GM19468 (cell line): Measurements from ENCODE around the gene MPHOSPH10.
"Not testable (repeated sequence)": the region's sequence is repeated elsewhere in the genome, so short reads cannot be mapped to it uniquely, and the experiment has no call there.

ENCODE experiments used
- ATAC-seq: cut with Tn5 transposase; IDR thresholded peaks from one replicate; pipeline ENCODE4 v1.9.1; 2021; ENCODE audit warnings: mild to moderate bottlenecking, moderate library complexity, moderate number of reproducible peaks; ENCODE audit not compliant: unreplicated experiment; ENCODE audit errors: extremely low read depth

The MPHOSPH10 gene, protein sequence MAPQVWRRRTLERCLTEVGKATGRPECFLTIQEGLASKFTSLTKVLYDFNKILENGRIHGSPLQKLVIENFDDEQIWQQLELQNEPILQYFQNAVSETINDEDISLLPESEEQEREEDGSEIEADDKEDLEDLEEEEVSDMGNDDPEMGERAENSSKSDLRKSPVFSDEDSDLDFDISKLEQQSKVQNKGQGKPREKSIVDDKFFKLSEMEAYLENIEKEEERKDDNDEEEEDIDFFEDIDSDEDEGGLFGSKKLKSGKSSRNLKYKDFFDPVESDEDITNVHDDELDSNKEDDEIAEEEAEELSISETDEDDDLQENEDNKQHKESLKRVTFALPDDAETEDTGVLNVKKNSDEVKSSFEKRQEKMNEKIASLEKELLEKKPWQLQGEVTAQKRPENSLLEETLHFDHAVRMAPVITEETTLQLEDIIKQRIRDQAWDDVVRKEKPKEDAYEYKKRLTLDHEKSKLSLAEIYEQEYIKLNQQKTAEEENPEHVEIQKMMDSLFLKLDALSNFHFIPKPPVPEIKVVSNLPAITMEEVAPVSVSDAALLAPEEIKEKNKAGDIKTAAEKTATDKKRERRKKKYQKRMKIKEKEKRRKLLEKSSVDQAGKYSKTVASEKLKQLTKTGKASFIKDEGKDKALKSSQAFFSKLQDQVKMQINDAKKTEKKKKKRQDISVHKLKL

DNA sequence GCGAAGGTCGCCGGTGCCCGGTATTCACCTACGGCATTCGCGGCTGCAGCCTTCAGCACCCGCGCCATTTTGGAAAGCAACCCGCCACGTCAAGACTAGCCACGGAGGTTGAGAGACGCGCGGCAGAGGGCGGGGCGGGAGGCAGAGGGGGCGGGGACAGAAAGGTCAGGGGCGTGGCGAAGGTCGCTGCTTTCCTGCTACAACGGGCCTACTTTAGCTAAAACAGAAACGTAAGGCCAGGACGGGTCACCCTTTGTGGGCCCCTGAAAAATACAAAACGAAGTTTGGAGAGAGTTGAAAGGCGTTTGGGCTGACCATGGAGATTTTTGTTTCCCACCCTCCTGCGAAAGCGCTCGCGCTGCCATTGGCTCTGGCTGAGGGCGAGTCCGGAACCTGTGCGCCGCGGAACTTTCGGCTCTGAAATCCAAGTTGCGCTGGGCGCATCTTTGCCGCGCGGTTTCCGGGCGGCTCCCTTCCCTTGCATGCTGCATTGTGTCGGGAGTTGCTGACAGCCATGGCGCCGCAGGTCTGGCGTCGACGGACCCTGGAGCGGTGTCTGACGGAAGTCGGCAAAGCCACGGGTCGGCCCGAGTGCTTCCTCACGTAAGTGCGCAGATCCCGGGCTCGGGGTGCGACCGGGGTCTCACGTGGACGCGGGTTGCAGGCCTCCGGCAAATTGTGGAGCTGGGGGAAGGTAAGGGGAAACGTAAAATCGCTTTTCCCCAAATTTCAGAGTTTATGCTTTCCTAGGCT, at the start of gene MPHOSPH10, which contains the start of gene MCEE:
Gene MPHOSPH10, plus strand, starts transcription at position 483 of the 753 bp plus-strand sequence. Its CDS starts 32 bp downstream, at position 515.
Gene MCEE, minus strand, starts transcription at position 78 of the 753 bp plus-strand sequence. Its CDS starts 10 bp downstream, at position 68.
- peak; percentile 64 for ATAC-seq

DNA sequence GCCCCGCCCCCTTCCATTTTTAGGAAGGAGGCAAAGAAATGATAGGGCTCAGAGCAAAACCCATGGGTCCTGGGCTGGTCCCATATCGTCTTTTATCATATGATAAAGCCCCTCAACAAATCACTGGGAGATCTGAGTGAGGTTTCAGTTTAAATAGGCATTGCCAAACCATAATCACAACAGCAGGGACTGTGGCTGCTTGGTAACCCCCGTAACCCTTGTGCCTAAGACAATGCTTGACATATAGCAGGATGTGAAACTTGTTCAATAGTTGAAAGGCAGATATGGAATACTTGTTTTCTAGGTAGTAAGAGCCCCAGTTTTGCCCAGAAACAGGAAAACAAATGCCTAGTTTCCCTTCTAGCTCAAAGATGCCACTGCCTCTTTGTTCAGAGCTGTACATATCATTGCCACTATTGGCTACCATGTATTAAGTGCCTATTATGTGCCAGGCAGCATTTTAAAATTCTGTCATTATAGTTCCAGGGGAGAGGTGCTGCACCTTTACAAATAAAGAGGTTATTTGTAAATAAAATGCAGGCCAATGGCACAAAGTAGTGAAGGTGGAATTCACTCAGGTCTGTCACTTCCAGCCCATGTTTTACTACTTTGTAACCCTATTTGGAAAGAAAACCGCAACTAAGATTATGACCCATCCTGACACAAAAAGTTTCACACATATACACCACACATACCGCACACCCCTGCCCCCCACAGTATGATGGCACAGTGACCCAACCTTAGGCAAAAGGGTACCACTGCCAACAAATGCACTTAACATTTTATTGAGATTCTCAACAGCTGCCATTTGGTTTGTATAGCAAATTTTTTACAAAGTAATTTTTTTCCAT, 47.8 kb upstream of the MPHOSPH10 start:
- ATAC-seq: no peak

GRCh38 chr2:71083297-71083696, 47.1 kb upstream of the MPHOSPH10 start:
- ATAC-seq: not testable (repeated sequence)

GRCh38 chr2:71083752-71084312, 46.6 kb upstream of the MPHOSPH10 start:
- not testable (repeated sequence) for ATAC-seq

- ATAC-seq: not testable (repeated sequence)
Observed at GRCh38 chr2:71085325-71086003, 45.0 kb upstream of the MPHOSPH10 start.

DNA sequence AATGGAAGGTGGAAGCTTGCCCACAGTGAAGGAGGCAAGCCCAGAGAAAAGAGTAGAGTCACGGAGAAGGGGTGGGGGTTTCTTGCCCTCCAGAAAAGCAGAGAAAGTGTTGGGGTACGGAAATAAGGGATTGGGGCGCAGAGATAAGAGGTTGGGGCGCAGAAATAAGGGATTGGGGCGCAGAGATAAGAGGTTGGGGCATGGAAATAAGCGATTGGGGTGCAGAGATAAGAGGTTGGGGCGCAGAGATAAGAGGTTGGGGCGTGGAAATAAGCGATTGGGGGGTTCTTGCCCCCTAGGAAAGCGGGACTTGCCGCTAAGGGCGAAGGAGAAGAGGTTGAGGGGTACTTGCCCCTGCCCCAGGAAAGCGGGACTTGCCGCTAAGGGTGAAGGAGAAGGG, 41.0 kb upstream of the MPHOSPH10 start:
- ATAC-seq: not testable (repeated sequence)

DNA sequence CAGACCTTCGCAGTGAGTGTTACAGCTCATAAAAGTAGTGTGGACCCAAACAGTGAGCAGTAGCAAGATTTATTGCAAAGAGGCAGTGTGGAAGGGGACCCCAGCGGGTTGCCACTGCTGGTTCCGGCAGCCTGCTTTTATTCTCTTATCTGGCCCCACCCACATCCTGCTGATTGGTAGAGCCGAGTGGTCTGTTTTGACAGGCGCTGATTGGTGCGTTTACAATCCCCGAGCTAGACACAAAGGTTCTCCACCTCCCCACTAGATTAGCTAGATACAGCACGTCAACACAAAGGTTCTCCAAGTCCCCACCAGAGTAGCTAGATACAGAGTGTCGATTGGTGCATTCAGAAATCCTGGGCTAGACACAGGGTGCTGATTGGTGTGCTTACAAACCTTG, 38.6 kb upstream of the MPHOSPH10 start:
- ATAC-seq: not testable (repeated sequence)

GRCh38 chr2:71092491-71093260, 37.8 kb upstream of the MPHOSPH10 start:
- not testable (repeated sequence) for ATAC-seq

GRCh38 chr2:71100195-71100964, 30.1 kb upstream of the MPHOSPH10 start:
- ATAC-seq: no peak

DNA sequence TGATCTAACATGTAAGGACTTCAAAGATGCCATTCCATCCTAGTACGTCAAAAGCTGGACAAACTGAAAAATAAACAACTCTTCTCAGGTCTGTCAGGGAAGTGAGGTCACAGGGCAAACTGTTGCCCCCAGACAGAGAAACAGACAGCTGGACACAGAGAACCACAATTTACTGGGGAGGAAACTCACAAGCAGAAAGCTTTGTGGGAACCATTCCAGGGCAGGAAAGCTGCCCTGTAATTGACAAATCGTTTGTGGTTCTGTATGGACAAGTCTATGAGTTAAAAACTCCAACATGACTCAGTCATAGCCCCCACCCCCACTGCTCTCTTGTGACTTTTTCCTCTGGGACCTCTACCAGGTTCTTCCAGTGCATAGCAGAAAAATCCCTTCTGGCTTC, 28.8 kb upstream of the MPHOSPH10 start:
- ATAC-seq: no peak

- ATAC-seq: no peak
Observed at GRCh38 chr2:71102981-71103681, 27.3 kb upstream of the MPHOSPH10 start.

- no peak for ATAC-seq
Observed at GRCh38 chr2:71103809-71104208, 26.6 kb upstream of the MPHOSPH10 start.

GRCh38 chr2:71106463-71106862, 24.0 kb upstream of the MPHOSPH10 start:
- not testable (repeated sequence) for ATAC-seq

GRCh38 chr2:71108091-71108490, 22.3 kb upstream of the MPHOSPH10 start:
- ATAC-seq: no peak

GRCh38 chr2:71113843-71114242, 16.6 kb upstream of the MPHOSPH10 start:
- ATAC-seq: no peak

DNA sequence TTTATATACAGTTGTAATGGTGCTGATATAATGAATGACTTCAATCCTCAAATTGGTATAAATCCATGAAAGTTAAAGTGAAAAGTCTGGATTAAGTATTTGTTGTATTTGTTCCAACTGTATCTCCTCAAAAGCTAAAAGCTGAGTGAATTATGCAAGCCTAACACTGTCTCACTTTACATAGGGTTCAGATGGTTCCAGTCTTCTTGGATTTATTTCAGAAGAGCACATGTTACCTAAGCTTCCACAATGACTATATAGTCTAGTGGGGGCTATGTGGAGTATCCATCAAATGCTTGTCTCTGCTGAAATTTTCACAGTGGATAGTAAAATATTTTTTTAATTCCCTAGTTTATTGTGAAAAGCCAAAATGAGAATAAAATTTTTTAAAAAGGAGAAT, 13.4 kb upstream of the MPHOSPH10 start:
- ATAC-seq: no peak

GRCh38 chr2:71120195-71120594, 10.2 kb upstream of the MPHOSPH10 start:
- no peak for ATAC-seq
